GM13977 (cell line): ENCODE measurements around the gene TMEM88.
A peak's percentile ranks its signal among the peaks of the same experiment; 100 is the strongest.

Source experiments
- DNase-seq: peaks from one replicate; pipeline ENCODE4 v3.0.0; 2012; ENCODE audit warnings: low spot score
- in situ Hi-C: fragments of 300-500 bp; cut with MboI; formaldehyde crosslinking; loops from one replicate; pipeline ENCODE4 v1.12.0; 2022; ENCODE audit warnings: low sequenced_read_pairs, low pct_unique_long_range_greater_than_20kb, mixed read lengths, inconsistent platforms; ENCODE audit not compliant: unreplicated experiment
- TF ChIP-seq, protein P1 (sequence below): IDR thresholded peaks from 2 replicates; pipeline ENCODE4 v1.5.1; 2012; ENCODE audit warnings: mild to moderate bottlenecking, control low read depth; ENCODE audit not compliant: insufficient read depth; ENCODE audit errors: extremely low read depth, missing control alignments

TMEM88 gene

DNA sequence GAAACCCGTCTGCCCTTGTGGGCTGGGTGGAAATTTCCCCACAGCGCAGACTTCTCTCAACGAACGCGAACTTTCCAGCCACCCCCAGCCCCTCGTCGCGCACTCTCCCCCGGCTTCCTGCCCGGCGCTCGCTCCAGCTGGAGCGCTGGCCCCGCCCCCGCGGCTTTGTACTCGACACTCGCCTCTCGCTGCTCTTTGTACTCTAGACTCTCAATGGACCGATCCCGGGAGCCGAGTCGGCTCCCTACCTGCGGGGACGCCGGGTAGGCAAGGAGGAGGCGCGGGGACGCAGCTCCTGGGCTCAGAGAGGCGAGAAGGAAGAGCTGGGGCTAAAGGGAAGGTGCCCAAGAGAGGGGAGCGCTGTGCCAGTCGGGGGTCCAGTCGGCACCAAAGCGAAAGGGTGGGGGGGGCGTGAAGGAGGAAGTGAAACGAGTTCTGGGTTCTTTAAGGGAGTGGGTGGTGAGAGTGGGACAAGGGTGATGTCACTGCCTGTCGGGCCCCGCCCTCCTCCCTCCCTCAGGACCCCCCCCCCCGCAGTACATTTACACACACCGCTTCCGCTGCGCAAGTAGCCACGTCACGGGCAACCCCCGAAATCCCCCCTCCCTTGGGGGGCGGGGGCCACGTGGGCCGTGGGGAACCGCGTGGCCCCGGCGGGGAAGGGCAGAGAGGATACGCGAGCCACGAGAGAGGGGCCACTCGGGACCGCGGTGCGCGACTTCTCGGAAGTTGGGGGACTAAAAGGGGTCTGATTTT lies 11.2 kb upstream of the TMEM88 start:
- in situ Hi-C loops: no loop called here
- TF ChIP-seq, protein P1, sequence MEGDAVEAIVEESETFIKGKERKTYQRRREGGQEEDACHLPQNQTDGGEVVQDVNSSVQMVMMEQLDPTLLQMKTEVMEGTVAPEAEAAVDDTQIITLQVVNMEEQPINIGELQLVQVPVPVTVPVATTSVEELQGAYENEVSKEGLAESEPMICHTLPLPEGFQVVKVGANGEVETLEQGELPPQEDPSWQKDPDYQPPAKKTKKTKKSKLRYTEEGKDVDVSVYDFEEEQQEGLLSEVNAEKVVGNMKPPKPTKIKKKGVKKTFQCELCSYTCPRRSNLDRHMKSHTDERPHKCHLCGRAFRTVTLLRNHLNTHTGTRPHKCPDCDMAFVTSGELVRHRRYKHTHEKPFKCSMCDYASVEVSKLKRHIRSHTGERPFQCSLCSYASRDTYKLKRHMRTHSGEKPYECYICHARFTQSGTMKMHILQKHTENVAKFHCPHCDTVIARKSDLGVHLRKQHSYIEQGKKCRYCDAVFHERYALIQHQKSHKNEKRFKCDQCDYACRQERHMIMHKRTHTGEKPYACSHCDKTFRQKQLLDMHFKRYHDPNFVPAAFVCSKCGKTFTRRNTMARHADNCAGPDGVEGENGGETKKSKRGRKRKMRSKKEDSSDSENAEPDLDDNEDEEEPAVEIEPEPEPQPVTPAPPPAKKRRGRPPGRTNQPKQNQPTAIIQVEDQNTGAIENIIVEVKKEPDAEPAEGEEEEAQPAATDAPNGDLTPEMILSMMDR: no peak
- DNase-seq: peak; percentile 96

DNA sequence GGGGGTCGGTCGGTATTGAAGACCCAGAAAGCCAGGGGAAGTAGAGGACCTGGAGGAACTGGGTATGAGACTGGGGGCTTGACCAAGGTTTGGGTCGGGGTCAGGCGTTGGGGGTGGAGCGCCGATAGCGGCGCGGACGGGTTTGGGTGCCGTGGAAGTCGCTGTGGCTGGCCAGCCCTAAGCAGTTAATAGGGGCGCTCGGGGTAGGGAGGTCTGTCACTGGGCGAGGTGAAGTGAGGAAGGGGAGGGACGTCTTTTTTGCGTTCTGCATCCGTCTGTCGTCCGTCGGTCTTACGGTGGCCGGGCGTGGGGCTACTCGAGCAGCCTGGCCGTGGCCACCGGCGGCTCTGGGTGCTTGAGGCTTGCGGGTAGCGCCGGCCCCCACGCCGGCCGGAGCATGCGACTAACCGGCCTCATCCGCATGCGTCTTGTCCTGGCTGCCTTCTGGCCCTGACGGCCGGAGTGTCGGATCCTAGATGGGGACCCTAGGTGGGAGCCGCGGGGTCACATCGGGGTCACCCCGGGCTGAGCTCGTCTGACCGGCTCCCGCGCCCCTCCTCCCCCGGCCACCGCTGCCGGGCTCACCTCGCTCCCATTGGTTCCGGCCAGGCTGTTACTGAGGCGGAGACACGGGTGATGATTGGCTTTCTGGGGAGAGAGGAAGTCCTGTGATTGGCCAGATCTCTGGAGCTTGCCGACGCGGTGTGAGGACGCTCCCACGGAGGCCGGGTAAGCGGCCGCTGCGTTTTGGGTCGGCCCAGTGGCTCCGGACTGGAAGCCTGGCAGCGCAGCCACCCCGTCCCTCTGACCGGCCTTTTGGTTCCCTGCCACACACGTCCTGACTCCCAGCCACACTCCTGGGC lies 10.3 kb upstream of the TMEM88 start:
- peak; percentile 96 for DNase-seq
- in situ Hi-C loops: no loop called here
- TF ChIP-seq, protein P1: no peak

DNA sequence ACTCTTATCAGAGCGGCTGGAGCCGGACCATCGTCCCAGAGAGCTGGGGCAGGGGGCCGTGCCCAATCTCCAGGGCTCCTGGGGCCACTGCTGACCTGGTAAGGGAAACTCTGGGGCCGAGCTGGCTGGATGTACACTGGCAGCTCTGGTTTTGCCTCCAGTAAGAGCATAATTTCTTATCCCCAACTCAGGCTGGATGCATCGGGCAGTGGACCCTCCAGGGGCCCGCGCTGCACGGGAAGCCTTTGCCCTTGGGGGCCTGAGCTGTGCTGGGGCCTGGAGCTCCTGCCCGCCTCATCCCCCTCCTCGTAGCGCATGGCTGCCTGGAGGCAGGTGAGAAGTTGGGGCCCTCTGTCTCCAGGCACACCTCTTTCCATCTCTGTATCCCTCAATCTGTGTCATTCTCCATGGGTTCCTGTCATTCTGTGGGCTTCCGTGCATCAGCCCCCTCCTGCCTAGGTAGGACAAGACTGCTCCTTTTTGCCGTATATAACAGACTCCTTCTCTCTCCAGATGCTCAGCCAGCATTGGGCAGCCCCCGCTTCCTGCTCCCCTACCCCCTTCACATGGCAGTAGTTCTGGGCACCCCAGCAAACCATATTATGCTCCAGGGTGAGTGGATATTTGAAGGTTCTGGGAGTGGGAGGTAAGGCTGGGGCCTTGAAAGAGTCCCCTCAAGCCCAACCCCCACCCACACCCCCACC lies 9.4 kb upstream of the TMEM88 start:
- TF ChIP-seq, protein P1: no peak
- no peak for DNase-seq
- in situ Hi-C loops: no loop called here

DNA sequence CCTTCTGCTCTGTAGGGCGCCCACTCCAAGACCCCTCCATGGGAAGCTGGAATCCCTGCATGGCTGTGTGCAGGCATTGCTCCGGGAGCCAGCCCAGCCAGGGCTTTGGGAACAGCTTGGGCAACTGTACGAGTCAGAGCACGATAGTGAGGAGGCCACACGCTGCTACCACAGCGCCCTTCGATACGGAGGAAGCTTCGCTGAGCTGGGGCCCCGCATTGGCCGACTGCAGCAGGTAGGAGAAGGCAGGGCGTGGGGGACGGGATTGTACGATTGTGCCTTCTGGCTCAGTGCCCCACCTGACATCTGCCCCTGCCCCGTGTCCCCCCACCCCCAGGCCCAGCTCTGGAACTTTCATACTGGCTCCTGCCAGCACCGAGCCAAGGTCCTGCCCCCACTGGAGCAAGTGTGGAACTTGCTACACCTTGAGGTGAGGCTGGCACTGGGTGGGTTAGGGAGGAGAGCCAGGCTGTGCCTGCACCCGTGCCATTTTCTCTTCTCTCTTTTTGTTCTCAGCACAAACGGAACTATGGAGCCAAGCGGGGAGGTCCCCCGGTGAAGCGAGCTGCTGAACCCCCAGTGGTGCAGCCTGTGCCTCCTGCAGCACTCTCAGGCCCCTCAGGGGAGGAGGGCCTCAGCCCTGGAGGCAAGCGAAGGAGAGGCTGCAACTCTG lies 8.7 kb upstream of the TMEM88 start:
- in situ Hi-C loops: no loop called here
- TF ChIP-seq, protein P1: no peak
- no peak for DNase-seq

DNA sequence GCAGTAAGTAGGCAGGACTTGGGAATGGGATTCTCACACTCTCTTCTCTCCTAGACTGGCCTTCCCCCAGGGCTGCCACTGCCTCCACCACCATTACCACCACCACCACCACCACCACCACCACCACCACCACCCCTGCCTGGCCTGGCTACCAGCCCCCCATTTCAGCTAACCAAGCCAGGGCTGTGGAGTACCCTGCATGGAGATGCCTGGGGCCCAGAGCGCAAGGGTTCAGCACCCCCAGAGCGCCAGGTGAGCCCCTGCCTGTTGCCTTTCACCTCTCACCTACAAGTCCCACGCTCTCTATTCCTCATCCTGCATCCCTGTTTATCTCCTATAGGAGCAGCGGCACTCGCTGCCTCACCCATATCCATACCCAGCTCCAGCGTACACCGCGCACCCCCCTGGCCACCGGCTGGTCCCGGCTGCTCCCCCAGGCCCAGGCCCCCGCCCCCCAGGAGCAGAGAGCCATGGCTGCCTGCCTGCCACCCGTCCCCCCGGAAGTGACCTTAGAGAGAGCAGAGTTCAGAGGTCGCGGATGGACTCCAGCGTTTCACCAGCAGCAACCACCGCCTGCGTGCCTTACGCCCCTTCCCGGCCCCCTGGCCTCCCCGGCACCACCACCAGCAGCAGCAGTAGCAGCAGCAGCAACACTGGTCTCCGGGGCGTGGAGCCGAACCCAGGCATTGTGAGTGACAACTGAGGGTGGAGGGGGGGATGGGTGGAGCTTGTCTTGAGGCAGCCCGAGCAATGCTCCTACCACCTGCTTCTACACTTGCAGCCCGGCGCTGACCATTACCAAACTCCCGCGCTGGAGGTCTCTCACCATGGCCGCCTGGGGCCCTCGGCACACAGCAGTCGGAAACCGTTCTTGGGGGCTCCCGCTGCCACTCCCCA lies 7.9 kb upstream of the TMEM88 start:
- no peak for DNase-seq
- in situ Hi-C loops: no loop called here
- TF ChIP-seq, protein P1: no peak
